Measurements from ENCODE around the gene CNPY1.

Gene CNPY1

GRCh38 chr7:155518633-155519032 is 27.7 kb downstream of the CNPY1 start:
- DNase-seq (no peak), ATAC-seq (ENCODE audit: insufficient read depth, low read depth) (no peak)
- H3K9me3 ChIP-seq (ENCODE audit: insufficient read depth, low read length, severe bottlenecking): no peaks in the 10 kb centered on the region
- no peaks in the 10 kb centered on the region for H3K4me1 ChIP-seq (ENCODE audit: insufficient read depth, low read length)
- no peaks in the 10 kb centered on the region for H3K36me3 ChIP-seq (ENCODE audit: insufficient read depth, low read length)
- H4K20me1 ChIP-seq (ENCODE audit: insufficient read depth, low read length): no peaks in the 10 kb centered on the region
- H3K4me2 ChIP-seq (ENCODE audit: insufficient read depth, low read length): no peak overlapping the region
- no peak overlapping the region for H2AFZ ChIP-seq (ENCODE audit: low read depth, low read length)
- no peak overlapping the region for H3K9ac ChIP-seq (ENCODE audit: low read depth, low read length)
- no peak overlapping the region for H3K4me3 ChIP-seq (ENCODE audit: low read depth in 1 of 2, low read length in 2 of 2)
- peaks cover 27% of the 10 kb centered on the region for H3K27me3 ChIP-seq (ENCODE audit: insufficient read depth, low read length, poor library complexity)
- H3K27ac ChIP-seq (ENCODE audit: low read length): no peak overlapping the region
- no peak for TF ChIP-seq EZH2 (IDR thresholded peaks at IDR 0.05; ENCODE audit: borderline replicate concordance, low read depth, low read length, severe bottlenecking)
- no peak for TF ChIP-seq CTCF (IDR thresholded peaks at IDR 0.05; ENCODE audit: borderline replicate concordance, extremely low read depth, low read length, poor library complexity, severe bottlenecking)
- H3K79me2 ChIP-seq (ENCODE audit: insufficient read depth, low read length): no peaks in the 10 kb centered on the region

GRCh38 chr7:155517969-155518368 is 28.4 kb downstream of the CNPY1 start:
- Histone ChIP-seq H3K27ac (ENCODE audit: low read length) (no peak overlapping the region), H3K9me3 (ENCODE audit: insufficient read depth, low read length, severe bottlenecking) (no peaks in the 10 kb centered on the region), H3K79me2 (ENCODE audit: insufficient read depth, low read length) (no peaks in the 10 kb centered on the region), H3K4me3 (ENCODE audit: low read depth in 1 of 2, low read length in 2 of 2) (no peak overlapping the region), H3K27me3 (ENCODE audit: insufficient read depth, low read length, poor library complexity) (peaks cover 27% of the 10 kb centered on the region), H3K9ac (ENCODE audit: low read depth, low read length) (no peak overlapping the region), H3K4me1 (ENCODE audit: insufficient read depth, low read length) (no peaks in the 10 kb centered on the region), H3K36me3 (ENCODE audit: insufficient read depth, low read length) (no peaks in the 10 kb centered on the region), H2AFZ (ENCODE audit: low read depth, low read length) (no peak overlapping the region), H4K20me1 (ENCODE audit: insufficient read depth, low read length) (no peaks in the 10 kb centered on the region), H3K4me2 (ENCODE audit: insufficient read depth, low read length) (no peak overlapping the region)
- no peak for ATAC-seq (ENCODE audit: insufficient read depth, low read depth)
- no peak for DNase-seq
- TF ChIP-seq CTCF (IDR thresholded peaks at IDR 0.05; ENCODE audit: borderline replicate concordance, extremely low read depth, low read length, poor library complexity, severe bottlenecking): no peak

GRCh38 chr7:155517452-155517851 is 28.9 kb downstream of the CNPY1 start:
- Histone ChIP-seq H4K20me1 (ENCODE audit: insufficient read depth, low read length) (no peaks in the 10 kb centered on the region), H3K9me3 (ENCODE audit: insufficient read depth, low read length, severe bottlenecking) (no peaks in the 10 kb centered on the region), H3K4me3 (ENCODE audit: low read depth in 1 of 2, low read length in 2 of 2) (no peak overlapping the region), H3K79me2 (ENCODE audit: insufficient read depth, low read length) (no peaks in the 10 kb centered on the region), H3K4me2 (ENCODE audit: insufficient read depth, low read length) (no peak overlapping the region), H3K36me3 (ENCODE audit: insufficient read depth, low read length) (no peaks in the 10 kb centered on the region), H3K27ac (ENCODE audit: low read length) (no peak overlapping the region), H2AFZ (ENCODE audit: low read depth, low read length) (no peak overlapping the region), H3K27me3 (ENCODE audit: insufficient read depth, low read length, poor library complexity) (peaks cover 29% of the 10 kb centered on the region), H3K9ac (ENCODE audit: low read depth, low read length) (no peak overlapping the region), H3K4me1 (ENCODE audit: insufficient read depth, low read length) (no peaks in the 10 kb centered on the region)
- DNase-seq (no peak), ATAC-seq (ENCODE audit: insufficient read depth, low read depth) (no peak)
- TF ChIP-seq EZH2 (IDR thresholded peaks at IDR 0.05; ENCODE audit: borderline replicate concordance, low read depth, low read length, severe bottlenecking) (no peak), CTCF (IDR thresholded peaks at IDR 0.05; ENCODE audit: borderline replicate concordance, extremely low read depth, low read length, poor library complexity, severe bottlenecking) (no peak)

- peaks cover 36% of the 10 kb centered on the region for H3K27me3 ChIP-seq (ENCODE audit: insufficient read depth, low read length, poor library complexity)
- ATAC-seq (ENCODE audit: insufficient read depth, low read depth): no peak
- TF ChIP-seq EZH2 (IDR thresholded peaks at IDR 0.05; ENCODE audit: borderline replicate concordance, low read depth, low read length, severe bottlenecking) (no peak), CTCF (IDR thresholded peaks at IDR 0.05; ENCODE audit: borderline replicate concordance, extremely low read depth, low read length, poor library complexity, severe bottlenecking) (no peak)
Measured at GRCh38 chr7:155516466-155516865, 29.9 kb downstream of the CNPY1 start.

More at GRCh38 chr7:155516466-155516865, 29.9 kb downstream of the CNPY1 start:
- Histone ChIP-seq H3K9me3 (ENCODE audit: insufficient read depth, low read length, severe bottlenecking) (no peaks in the 10 kb centered on the region), H3K4me3 (ENCODE audit: low read depth in 1 of 2, low read length in 2 of 2) (no peak overlapping the region), H3K4me2 (ENCODE audit: insufficient read depth, low read length) (no peak overlapping the region), H3K79me2 (ENCODE audit: insufficient read depth, low read length) (no peaks in the 10 kb centered on the region), H2AFZ (ENCODE audit: low read depth, low read length) (no peak overlapping the region), H3K4me1 (ENCODE audit: insufficient read depth, low read length) (no peaks in the 10 kb centered on the region), H3K9ac (ENCODE audit: low read depth, low read length) (no peak overlapping the region), H3K27ac (ENCODE audit: low read length) (no peak overlapping the region), H3K36me3 (ENCODE audit: insufficient read depth, low read length) (no peaks in the 10 kb centered on the region), H4K20me1 (ENCODE audit: insufficient read depth, low read length) (no peaks in the 10 kb centered on the region)
- DNase-seq: no peak

All from DND-41 (cell line).